ENCODE data around the gene FGFRL1. TPM values are rescaled to one million over a fixed set of nuclear protein-coding genes. Genes with fewer than 3 reads are reported as not detected.
"Not testable (repeated sequence)": the region's sequence is repeated elsewhere in the genome, so short reads cannot be mapped to it uniquely, and the experiment has no call there.

FGFRL1 gene
- polyA plus RNA-seq, 3 donors, result 20.7 to 142 (median 32.4) TPM

GRCh38 chr4:1043651-1044468, 32.4 kb downstream of the FGFRL1 start:
- 16 to 40% (median 24%) methylated on average over 33 to 36 of the region's 36 CpGs for WGBS, 3 donors

GRCh38 chr4:1044469-1045192, 33.2 kb downstream of the FGFRL1 start:
- no peak overlapping the region for H3K27ac ChIP-seq (ENCODE audit: low read depth, low read length)
- 84 to 90% (median 89%) methylated on average over 12 of the region's 12 CpGs for WGBS, 3 donors

More at GRCh38 chr4:1043651-1044468, 32.4 kb downstream of the FGFRL1 start:
- H3K27ac ChIP-seq (ENCODE audit: low read depth, low read length), result no peak overlapping the region

- WGBS, 3 donors, result 60 to 89% (median 83%) methylated on average over 14 of the region's 14 CpGs
- H3K27ac ChIP-seq (ENCODE audit: low read depth, low read length), result no peak overlapping the region
Measured at GRCh38 chr4:1045193-1045594, 33.8 kb downstream of the FGFRL1 start.

DNA sequence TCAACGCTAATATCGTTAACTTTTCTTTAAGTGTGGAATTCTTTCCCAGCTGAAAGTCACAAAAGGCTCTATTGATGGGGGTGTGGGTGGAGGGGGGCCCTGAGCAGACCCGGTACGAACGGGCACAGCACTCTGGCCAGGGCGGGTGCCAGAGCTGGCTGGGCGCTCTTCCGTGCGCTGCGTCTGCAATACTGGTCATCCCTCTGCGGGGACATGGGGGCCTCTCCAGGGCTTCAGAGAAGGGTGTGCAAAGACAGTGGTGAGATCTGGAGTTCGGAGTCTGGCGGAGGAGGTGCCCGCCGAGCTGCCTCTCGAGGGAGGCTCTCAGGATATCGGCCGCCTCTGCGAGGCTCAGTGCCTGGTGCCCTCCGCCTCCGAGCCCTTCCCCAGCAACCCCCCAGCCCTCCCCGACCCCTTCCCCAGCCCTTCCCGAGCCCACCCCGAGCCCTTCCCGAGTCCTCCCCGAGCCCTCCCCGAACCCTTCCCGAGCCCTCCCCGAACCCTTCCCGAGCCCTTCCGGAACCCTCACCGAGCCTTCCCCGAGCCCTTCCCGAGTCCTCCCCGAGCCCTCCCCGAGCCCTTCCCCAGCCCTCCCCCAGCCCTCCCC, 34.3 kb downstream of the FGFRL1 start:
- no peak overlapping the region for H3K27ac ChIP-seq (ENCODE audit: low read depth, low read length)
- 64 to 80% (median 75%) methylated on average over 32 to 35 of the region's 36 CpGs for WGBS, 3 donors

- H3K27ac ChIP-seq (ENCODE audit: low read depth, low read length), result not testable (repeated sequence)
- WGBS, 3 donors, result 15 to 28% (median 20%) methylated on average over 29 of the region's 29 CpGs
Measured at GRCh38 chr4:1046581-1047011, 35.2 kb downstream of the FGFRL1 start.

DNA sequence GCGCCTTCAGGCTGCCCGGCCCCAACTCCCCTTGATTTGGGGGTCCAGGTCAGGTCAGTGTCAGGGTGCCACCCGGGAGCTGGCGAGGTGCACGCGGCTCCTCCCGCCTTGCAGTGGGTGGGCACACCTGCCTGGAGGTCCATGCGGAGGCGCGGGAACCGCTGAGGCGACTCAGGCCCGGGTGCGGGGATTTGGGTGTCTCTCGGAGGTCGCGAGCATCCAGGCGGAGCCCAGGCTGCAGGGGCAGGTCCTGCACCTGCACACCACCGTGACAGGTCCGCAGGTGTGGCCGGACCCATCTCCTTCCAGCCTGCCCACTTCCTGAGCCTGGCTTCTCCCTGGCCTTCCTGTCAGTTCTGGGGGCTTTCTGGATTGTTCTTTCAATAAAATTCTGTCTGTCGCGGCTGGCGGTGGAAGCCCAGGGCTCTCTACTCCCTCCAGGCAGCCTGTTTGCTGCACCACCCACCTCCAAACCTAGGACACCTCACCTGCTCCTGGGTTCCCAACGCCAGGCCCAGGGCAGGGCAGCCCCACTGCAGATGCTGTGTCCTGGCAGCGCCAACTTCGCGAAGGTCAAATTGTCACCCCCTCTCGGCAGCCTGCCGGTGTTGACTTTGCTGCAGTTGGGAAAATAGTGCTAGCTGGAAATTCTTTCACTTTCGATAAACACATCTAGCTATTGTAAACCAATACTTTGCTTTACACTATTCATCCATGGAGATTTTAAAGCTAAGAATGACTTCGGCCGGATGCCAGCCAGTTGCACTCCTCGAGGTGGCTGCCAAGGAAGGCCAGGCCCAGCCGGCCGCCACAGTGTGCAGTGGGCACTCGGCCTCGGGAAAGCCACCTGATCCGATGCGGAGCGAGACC, 35.9 kb downstream of the FGFRL1 start:
- 47 to 58% (median 58%) methylated on average over 39 to 41 of the region's 41 CpGs for WGBS, 3 donors
- no peak overlapping the region for H3K27ac ChIP-seq (ENCODE audit: low read depth, low read length)

- H3K27ac ChIP-seq (ENCODE audit: low read depth, low read length), result no peak overlapping the region
Measured at GRCh38 chr4:1047976-1048772, 36.7 kb downstream of the FGFRL1 start.

GRCh38 chr4:1048773-1049590, 37.6 kb downstream of the FGFRL1 start:
- WGBS, 3 donors, result 77 to 85% (median 80%) methylated on average over 16 of the region's 16 CpGs
- no peak overlapping the region for H3K27ac ChIP-seq (ENCODE audit: low read depth, low read length)

More at GRCh38 chr4:1047976-1048772, 36.7 kb downstream of the FGFRL1 start:
- WGBS, 3 donors, result 77 to 85% (median 79%) methylated on average over 34 of the region's 34 CpGs

GRCh38 chr4:1049591-1049905, 38.1 kb downstream of the FGFRL1 start:
- no peak overlapping the region for H3K27ac ChIP-seq (ENCODE audit: low read depth, low read length)
- 77 to 82% (median 80%) methylated on average over 21 of the region's 21 CpGs for WGBS, 3 donors

DNA sequence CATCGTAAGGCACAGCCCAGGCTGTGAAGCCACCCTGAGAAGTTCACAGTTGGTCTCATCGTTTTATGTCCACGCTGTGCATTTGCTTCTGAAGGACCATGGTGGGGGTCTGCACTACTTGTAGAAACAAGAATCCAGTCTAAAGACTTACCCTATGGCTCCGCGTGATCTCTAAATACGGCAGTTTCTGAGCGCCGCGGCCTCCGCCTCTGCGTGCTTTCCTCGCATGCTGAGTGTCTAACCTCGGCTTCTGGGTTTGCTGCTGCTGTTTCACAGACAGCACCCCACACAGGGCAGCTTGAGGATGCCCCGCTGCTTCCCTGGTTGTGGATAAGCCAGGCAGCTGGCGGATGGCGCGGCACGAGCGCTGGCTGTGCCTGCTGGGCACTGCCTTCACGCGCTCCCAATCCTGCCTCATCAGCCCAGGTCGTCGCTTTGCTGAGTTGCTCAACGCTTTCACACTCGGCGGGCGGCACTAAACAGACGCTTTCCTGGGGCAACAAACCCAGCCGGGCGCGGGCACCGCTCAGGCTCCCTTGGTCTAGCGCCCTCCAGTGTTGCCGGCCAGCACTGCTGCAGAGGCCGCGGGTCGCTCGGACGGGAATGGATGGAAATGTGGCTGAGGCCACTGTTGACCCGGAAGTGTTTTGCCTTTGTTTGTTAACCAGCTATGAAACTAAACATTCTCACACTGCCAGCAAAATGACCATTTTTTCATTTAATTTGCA, 39.2 kb downstream of the FGFRL1 start:
- no peak overlapping the region for H3K27ac ChIP-seq (ENCODE audit: low read depth, low read length)
- 62 to 80% (median 69%) methylated on average over 40 of the region's 40 CpGs for WGBS, 3 donors

DNA sequence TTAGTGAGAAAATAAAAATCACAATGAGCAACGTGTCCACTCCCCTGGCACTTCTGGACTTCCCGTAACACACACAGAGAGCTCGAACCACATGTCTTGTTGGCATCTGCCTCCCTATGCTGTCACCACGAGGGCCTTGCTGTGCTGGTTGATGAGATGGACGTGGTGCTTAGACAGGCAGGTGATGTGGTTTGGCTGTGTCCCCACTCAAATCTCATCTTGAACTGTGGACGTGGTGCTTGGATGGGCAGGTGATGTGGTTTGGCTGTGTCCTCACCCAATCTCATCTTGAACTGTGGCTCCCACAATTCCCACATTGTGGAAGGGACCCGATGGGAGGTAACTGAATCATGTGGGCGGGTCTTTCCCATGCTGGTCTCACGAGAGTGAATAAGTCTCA, 40.0 kb downstream of the FGFRL1 start:
- H3K27ac ChIP-seq (ENCODE audit: low read depth, low read length), result no peak overlapping the region
- 73 to 88% (median 78%) methylated on average over 9 of the region's 9 CpGs for WGBS, 3 donors

DNA sequence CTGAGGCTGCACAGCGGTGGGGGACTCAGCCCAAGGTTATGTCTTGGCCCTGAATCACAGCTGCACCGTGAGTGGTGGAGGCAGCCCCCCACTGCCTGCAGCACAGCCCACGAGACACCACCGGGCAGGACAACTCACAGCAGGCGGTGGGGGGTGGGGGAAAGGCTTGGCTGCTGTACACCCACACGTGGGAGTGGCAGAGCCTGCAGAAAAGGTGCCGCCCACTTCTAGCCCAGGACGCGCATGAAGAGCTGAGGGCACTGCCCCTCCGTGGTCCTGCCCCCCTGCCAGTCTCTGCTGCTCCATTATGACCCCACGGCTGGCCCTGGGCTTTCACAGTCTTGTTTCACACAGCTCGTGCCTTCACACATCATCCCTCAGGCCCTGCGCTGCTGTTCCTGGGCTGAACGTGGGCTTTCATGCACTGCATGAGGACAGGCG, 40.8 kb downstream of the FGFRL1 start:
- 65 to 73% (median 68%) methylated on average over 14 to 15 of the region's 15 CpGs for WGBS, 3 donors
- no peak overlapping the region for H3K27ac ChIP-seq (ENCODE audit: low read depth, low read length)

GRCh38 chr4:1053080-1053661, 41.7 kb downstream of the FGFRL1 start:
- 47 to 57% (median 49%) methylated on average over 24 of the region's 24 CpGs for WGBS, 3 donors
- no peak overlapping the region for H3K27ac ChIP-seq (ENCODE audit: low read depth, low read length)

- not testable (repeated sequence) for H3K27ac ChIP-seq (ENCODE audit: low read depth, low read length)
- WGBS, 3 donors, result 64 to 76% (median 66%) methylated on average over 5 to 7 of the region's 7 CpGs
Measured at GRCh38 chr4:1053891-1054290, 42.5 kb downstream of the FGFRL1 start.

- not testable (repeated sequence) for H3K27ac ChIP-seq (ENCODE audit: low read depth, low read length)
- WGBS, 3 donors, result 77 to 80% methylated on average over 6 to 8 of the region's 11 CpGs; no CpG with 5 or more reads in 1 of the 3 donors
Measured at GRCh38 chr4:1054696-1055242, 43.3 kb downstream of the FGFRL1 start.

Measured in adipose tissue (tissue), 3 donors.